Mesenchymal stem cell (in vitro differentiated cells and primary cell): ENCODE results near the gene DHCR7.

ENCODE experiments used
- DNase-seq: peaks from one replicate; pipeline ENCODE4 v3.0.0-alpha.2; 2013
- H2AFZ ChIP-seq: one replicate; pipeline ENCODE4 v1.6.1; 2013; ENCODE audit warnings: low read depth, mild to moderate bottlenecking, control low read depth, inconsistent platforms, low read length, moderate library complexity
- H2AK5ac ChIP-seq: 2 replicates; pipeline ENCODE4 v1.6.1; 2013; ENCODE audit warnings: low read length, moderate library complexity, mild to moderate bottlenecking, inconsistent platforms; ENCODE audit not compliant: severe bottlenecking
- H2BK120ac ChIP-seq: one replicate; pipeline ENCODE4 v1.6.1; 2013; ENCODE audit warnings: low read depth, mild to moderate bottlenecking, inconsistent platforms, low read length, moderate library complexity
- H2BK12ac ChIP-seq, 2 experiments: one replicate each; pipeline ENCODE4 v1.6.1; 2013; ENCODE audit warnings: inconsistent platforms in 2 of 2, low read length in 2 of 2, mild to moderate bottlenecking in 2 of 2, moderate library complexity in 2 of 2, control low read depth in 1 of 2
- H2BK15ac ChIP-seq: one replicate; pipeline ENCODE4 v1.6.1; 2013; ENCODE audit warnings: mild to moderate bottlenecking, low read depth, inconsistent platforms; ENCODE audit not compliant: poor library complexity, severe bottlenecking
- H2BK5ac ChIP-seq: 2 replicates; pipeline ENCODE4 v1.6.1; 2013; ENCODE audit warnings: low read depth, mild to moderate bottlenecking, low read length, control low read depth, inconsistent platforms; ENCODE audit not compliant: poor library complexity, severe bottlenecking
- H3K14ac ChIP-seq, 2 experiments: one replicate each; pipeline ENCODE4 v1.6.1; 2013; ENCODE audit warnings: inconsistent platforms in 2 of 2, low read length in 2 of 2, control low read depth in 1 of 2, mild to moderate bottlenecking in 1 of 2, moderate library complexity in 1 of 2
- H3K18ac ChIP-seq, 2 experiments: one replicate each; pipeline ENCODE4 v1.6.1; 2013; ENCODE audit warnings: inconsistent platforms in 2 of 2, low read length in 2 of 2, control low read depth in 1 of 2, low read depth in 1 of 2, mild to moderate bottlenecking in 1 of 2
- H3K23ac ChIP-seq, 2 experiments: one replicate each; pipeline ENCODE4 v1.6.1; 2013; ENCODE audit warnings: inconsistent platforms in 2 of 2, low read length in 2 of 2, mild to moderate bottlenecking in 2 of 2, moderate library complexity in 2 of 2, control low read depth in 1 of 2
- H3K27ac ChIP-seq: 2 replicates; pipeline ENCODE4 v1.5.1; 2013; ENCODE audit warnings: mild to moderate bottlenecking, moderate library complexity, low read length, control low read depth, inconsistent platforms; ENCODE audit not compliant: poor library complexity, severe bottlenecking
- H3K27me3 ChIP-seq, 2 experiments: 2 replicates each; pipeline versions ENCODE4 v1.6.1 to v1.7.0; 2013; ENCODE audit warnings: low read length in 2 of 2, mild to moderate bottlenecking in 2 of 2, moderate library complexity in 2 of 2, control low read depth in 1 of 2, inconsistent platforms in 1 of 2; ENCODE audit not compliant: control insufficient read depth in 1 of 2, insufficient read depth in 1 of 2
- H3K36me3 ChIP-seq, 2 experiments: 2 replicates each; pipeline versions ENCODE4 v1.6.1 to v1.7.0; 2013; ENCODE audit warnings: low read length in 2 of 2, control low read depth in 1 of 2, inconsistent platforms in 1 of 2, low read depth in 1 of 2, mild to moderate bottlenecking in 1 of 2; ENCODE audit not compliant: insufficient read depth in 2 of 2, control insufficient read depth in 1 of 2
- H3K4ac ChIP-seq, 2 experiments: one replicate each; pipeline ENCODE4 v1.6.1; 2013; ENCODE audit warnings: inconsistent platforms in 2 of 2, low read length in 2 of 2, mild to moderate bottlenecking in 2 of 2, moderate library complexity in 2 of 2, control low read depth in 1 of 2, low read depth in 1 of 2
- H3K4me1 ChIP-seq: 2 replicates; pipeline ENCODE4 v1.6.1; 2013; ENCODE audit warnings: low read depth, low read length, control low read depth; ENCODE audit not compliant: control insufficient read depth, insufficient read depth
- H3K4me2 ChIP-seq: 2 replicates; pipeline ENCODE4 v1.6.1; 2013; ENCODE audit warnings: low read length, mild to moderate bottlenecking, inconsistent platforms; ENCODE audit not compliant: poor library complexity, severe bottlenecking
- H3K4me3 ChIP-seq, 2 experiments: 2 replicates each; pipeline versions ENCODE4 v1.5.1 to v1.7.0; 2013; ENCODE audit warnings: low read length in 2 of 2, mild to moderate bottlenecking in 2 of 2, control low read depth in 1 of 2, low read depth in 1 of 2; ENCODE audit not compliant: insufficient read depth in 1 of 2
- H3K79me1 ChIP-seq: replicated peaks from 2 replicates; pipeline ENCODE4 v1.6.1; 2013; ENCODE audit warnings: mild to moderate bottlenecking, control low read depth, low read length, inconsistent platforms; ENCODE audit not compliant: poor library complexity, severe bottlenecking
- H3K9ac ChIP-seq: 2 replicates; pipeline ENCODE4 v1.7.0; 2013; ENCODE audit warnings: mild to moderate bottlenecking, low read length, moderate library complexity
- H3K9me3 ChIP-seq: 2 replicates; pipeline ENCODE4 v1.7.0; 2013; ENCODE audit warnings: mild to moderate bottlenecking, low read length; ENCODE audit not compliant: control insufficient read depth
- H4K8ac ChIP-seq: one replicate; pipeline ENCODE4 v1.6.1; 2013; ENCODE audit warnings: inconsistent platforms, mild to moderate bottlenecking, low read length, moderate library complexity
- H4K91ac ChIP-seq: one replicate; pipeline ENCODE4 v1.6.1; 2013; ENCODE audit warnings: mild to moderate bottlenecking, low read length, inconsistent platforms
- WGBS: methylation state at CpG from one replicate; pipeline ENCODE4 v1.1.7; 2013; ENCODE audit warnings: mixed read lengths; 5-methylcytosine and 5-hydroxymethylcytosine counted together

Gene DHCR7

GRCh38 chr11:71473793-71474080, 25.5 kb upstream of the DHCR7 start:
- 98% methylated on average over 14 of the region's 14 CpGs for WGBS
- Histone ChIP-seq H2AFZ (no peak overlapping the region), H3K27ac (no peak overlapping the region), H4K91ac (no peak overlapping the region), H3K9me3 (no peaks in the 10 kb centered on the region), H3K27me3 (no peaks in the 10 kb centered on the region), H2BK15ac (no peak overlapping the region), H3K79me1 (peaks cover 4% of the 10 kb centered on the region), H3K18ac (no peak overlapping the region), H3K4me3 (no peak overlapping the region), H2AK5ac (no peak overlapping the region), H3K14ac (no peak overlapping the region), H2BK12ac (no peak overlapping the region), H3K36me3 (peaks cover 77 to 79% of the 10 kb centered on the region in 2 experiments), H2BK120ac (no peak overlapping the region), H3K9ac (no peak overlapping the region), H4K8ac (no peak overlapping the region), H3K23ac (no peak overlapping the region), H3K4ac (no peak overlapping the region), H2BK5ac (no peak overlapping the region), H3K4me1 (no peaks in the 10 kb centered on the region), H3K4me2 (no peak overlapping the region)
- no peak for DNase-seq

- Histone ChIP-seq H3K4me2 (no peak overlapping the region), H2BK120ac (no peak overlapping the region), H4K8ac (no peak overlapping the region), H2BK15ac (no peak overlapping the region), H3K4me3 (no peak overlapping the region), H3K9ac (no peak overlapping the region), H3K27ac (no peak overlapping the region), H2AFZ (no peak overlapping the region), H3K27me3 (no peaks in the 10 kb centered on the region), H3K9me3 (no peaks in the 10 kb centered on the region), H3K14ac (no peak overlapping the region), H2BK12ac (no peak overlapping the region), H2BK5ac (no peak overlapping the region), H4K91ac (no peak overlapping the region), H3K79me1 (peaks cover 4% of the 10 kb centered on the region), H3K18ac (no peak overlapping the region), H3K4me1 (no peaks in the 10 kb centered on the region), H3K36me3 (peaks cover 72 to 75% of the 10 kb centered on the region in 2 experiments), H3K4ac (no peak overlapping the region), H2AK5ac (no peak overlapping the region), H3K23ac (no peak overlapping the region)
- no peak for DNase-seq
- WGBS: 96% methylated on average over 33 of the region's 33 CpGs
These were observed 25.0 kb upstream of the DHCR7 start for GRCh38 chr11:71472941-71473792.

GRCh38 chr11:71472357-71472885, 24.2 kb upstream of the DHCR7 start:
- Histone ChIP-seq H3K36me3 (peaks cover 64 to 75% of the 10 kb centered on the region in 2 experiments), H2BK12ac (no peak overlapping the region), H4K8ac (no peak overlapping the region), H3K27ac (no peak overlapping the region), H3K27me3 (no peaks in the 10 kb centered on the region), H3K4ac (no peak overlapping the region), H2BK5ac (no peak overlapping the region), H3K4me1 (no peaks in the 10 kb centered on the region), H3K14ac (no peak overlapping the region), H3K9me3 (no peaks in the 10 kb centered on the region), H3K4me3 (no peak overlapping the region), H3K18ac (no peak overlapping the region), H2AK5ac (no peak overlapping the region), H3K9ac (no peak overlapping the region), H3K4me2 (no peak overlapping the region), H2AFZ (no peak overlapping the region), H3K23ac (no peak overlapping the region), H4K91ac (no peak overlapping the region), H3K79me1 (peaks cover 4% of the 10 kb centered on the region), H2BK120ac (no peak overlapping the region), H2BK15ac (no peak overlapping the region)
- 88% methylated on average over 9 of the region's 10 CpGs for WGBS
- no peak for DNase-seq

GRCh38 chr11:71470946-71471345, 22.8 kb upstream of the DHCR7 start:
- 81% methylated on average over 6 of the region's 6 CpGs for WGBS
- no peak overlapping the region for H2BK120ac ChIP-seq

More at GRCh38 chr11:71470946-71471345, 22.8 kb upstream of the DHCR7 start:
- no peak overlapping the region for H3K9ac ChIP-seq
- H3K4me1 ChIP-seq: peaks cover 3% of the 10 kb centered on the region
- H2BK15ac ChIP-seq: no peak overlapping the region
- H3K9me3 ChIP-seq: no peaks in the 10 kb centered on the region
- no peaks in the 10 kb centered on the region for H3K27me3 ChIP-seq
- H3K4ac ChIP-seq: no peak overlapping the region
- H2BK12ac ChIP-seq: no peak overlapping the region
- no peak overlapping the region for H2AFZ ChIP-seq
- no peak for DNase-seq
- H3K23ac ChIP-seq: no peak overlapping the region
- H2BK5ac ChIP-seq: no peak overlapping the region
- H3K14ac ChIP-seq: no peak overlapping the region
- H3K36me3 ChIP-seq: peaks cover 61 to 75% of the 10 kb centered on the region in 2 experiments
- no peak overlapping the region for H3K4me3 ChIP-seq
- peaks cover 7% of the 10 kb centered on the region for H3K79me1 ChIP-seq
- H4K8ac ChIP-seq: no peak overlapping the region
- H4K91ac ChIP-seq: no peak overlapping the region
- H3K27ac ChIP-seq: no peak overlapping the region
- H3K4me2 ChIP-seq: no peak overlapping the region
- no peak overlapping the region for H2AK5ac ChIP-seq
- H3K18ac ChIP-seq: no peak overlapping the region
